ACHN (cell line): ENCODE results near the gene HIRA.
"Not testable (repeated sequence)": the region's sequence is repeated elsewhere in the genome, so short reads cannot be mapped to it uniquely, and the experiment has no call there.

Experiments used
- DNase-seq: peaks from one replicate; pipeline ENCODE4 v3.0.0-alpha.2; 2015
- in situ Hi-C: cut with HindIII; loops from 2 replicates; pipeline ENCODE4 v1.10.0; 2017; ENCODE audit warnings: low sequenced_read_pairs, low pct_ligation_motif_present, low pct_unique_long_range_greater_than_20kb

The HIRA gene

DNA sequence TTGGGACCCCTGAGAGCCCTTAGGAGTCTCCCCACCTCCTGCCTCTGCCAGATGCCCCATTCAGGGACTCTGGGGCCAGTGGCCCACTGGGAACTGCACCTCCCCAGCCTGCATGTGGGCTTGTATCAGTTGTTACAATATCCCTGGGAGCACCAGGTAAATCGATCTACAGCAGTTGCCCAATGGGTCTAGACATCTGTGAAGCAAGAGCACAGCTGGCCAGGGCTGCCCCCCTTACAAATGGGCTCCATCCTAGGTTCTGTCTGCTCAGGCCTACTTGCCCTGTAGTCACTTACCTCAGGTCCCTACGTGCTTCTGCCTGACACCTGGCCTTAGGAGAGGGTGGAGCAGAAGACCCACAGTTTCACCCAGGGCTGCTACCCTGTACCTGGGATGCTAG, 62.7 kb downstream of the HIRA start:
- no peak for DNase-seq
- in situ Hi-C loops: no loop called here

DNA sequence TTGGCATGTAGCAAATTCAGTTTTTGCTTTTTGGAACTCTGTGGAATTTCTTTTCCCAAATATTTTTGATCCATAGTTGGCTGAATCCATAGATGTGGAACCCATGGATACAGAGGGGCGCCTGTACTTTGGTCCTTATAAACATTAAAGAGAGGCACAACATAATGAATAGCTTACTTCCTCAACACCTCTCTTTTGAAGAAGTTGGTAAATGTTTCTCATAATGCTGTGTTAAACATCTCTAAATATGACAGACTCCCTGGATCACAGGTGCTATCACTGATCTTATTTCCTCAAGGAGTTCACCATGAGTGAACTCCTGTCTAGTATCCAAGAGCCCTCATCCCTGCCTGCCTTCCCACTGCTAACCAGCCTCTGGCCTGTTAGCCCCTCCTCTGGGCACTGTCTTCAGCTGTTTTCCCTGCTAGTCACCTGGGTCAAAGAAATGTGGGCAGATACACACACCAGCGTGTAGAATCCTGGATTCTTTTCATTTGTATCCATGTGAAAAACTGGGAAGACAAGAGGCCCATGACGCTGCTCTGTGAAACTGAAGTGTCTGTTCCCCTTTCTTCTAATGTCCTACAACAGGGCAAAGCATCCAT, 63.7 kb downstream of the HIRA start:
- in situ Hi-C loops: no loop called here
- DNase-seq: no peak

DNA sequence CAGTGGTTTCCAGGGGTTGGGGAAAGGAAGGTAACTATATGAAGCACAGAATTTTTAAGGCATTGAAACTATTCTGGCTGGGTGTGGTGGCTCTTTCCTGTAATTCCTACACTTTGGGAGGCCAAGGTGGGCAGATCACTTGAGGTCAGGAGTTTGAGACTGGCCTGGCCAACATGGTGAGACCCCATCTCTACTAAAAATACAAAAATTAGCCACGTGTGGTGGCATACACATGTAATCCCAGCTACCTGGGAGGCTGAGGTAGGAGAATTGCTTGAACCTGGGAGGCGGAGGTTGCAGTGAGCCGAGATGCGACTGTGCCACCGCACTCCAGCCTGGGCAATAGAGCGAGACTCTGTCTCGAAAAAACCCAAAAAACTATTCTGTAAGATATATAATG, 68.0 kb downstream of the HIRA start:
- in situ Hi-C loops: not testable (repeated sequence)

GRCh38 chr22:19361501-19362103, 69.9 kb downstream of the HIRA start:
- in situ Hi-C loops: no loop called here

More for the DNA sequence above, 68.0 kb downstream of the HIRA start:
- DNase-seq: not testable (repeated sequence)

DNA sequence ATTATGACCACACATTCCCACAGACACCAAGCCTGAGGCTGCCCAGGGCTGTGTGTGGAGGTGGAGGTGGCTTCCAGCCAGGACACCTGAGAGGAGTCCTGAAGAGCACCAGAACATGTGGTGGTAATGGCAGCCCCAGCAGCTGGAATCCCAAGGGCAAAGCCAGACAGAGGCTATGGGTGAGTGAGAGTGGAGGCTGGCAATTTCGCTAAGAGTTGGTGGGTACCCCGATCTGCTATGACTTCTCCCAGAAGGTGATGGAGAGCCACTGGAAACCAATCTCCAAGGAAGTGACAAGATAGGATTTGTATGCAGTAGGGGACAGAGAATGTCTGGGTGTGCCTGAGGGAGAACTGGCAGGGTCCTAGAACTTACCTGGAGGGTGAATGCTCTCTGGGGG, 70.7 kb downstream of the HIRA start:
- in situ Hi-C loops: no loop called here
- DNase-seq: no peak

More at GRCh38 chr22:19361501-19362103, 69.9 kb downstream of the HIRA start:
- DNase-seq: peak; percentile 33

DNA sequence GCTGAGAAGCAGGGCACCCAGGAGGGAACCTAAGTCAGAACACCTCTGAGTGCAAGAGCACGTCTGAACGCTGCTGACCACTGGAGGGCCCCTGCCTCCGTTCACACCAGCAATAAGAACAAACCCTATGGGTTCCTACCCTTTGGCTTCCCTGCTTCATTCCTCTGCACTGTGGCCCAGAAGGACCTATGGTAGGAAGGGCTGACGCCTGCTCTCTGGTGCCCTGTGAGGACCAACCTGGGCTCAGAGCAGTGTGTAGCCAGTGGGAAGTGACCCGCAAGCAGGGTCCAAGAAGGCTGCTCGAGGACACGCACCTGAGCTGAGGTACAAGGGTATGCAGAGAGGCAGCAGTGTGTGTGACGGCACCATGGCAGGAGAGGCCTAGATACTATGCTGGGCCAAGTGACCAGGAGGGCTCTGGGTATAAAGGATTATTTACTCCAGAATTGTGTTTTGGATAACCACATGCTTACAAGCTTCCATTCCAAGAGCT, 71.2 kb downstream of the HIRA start:
- DNase-seq: no peak
- in situ Hi-C loops: no loop called here

- in situ Hi-C loops: no loop called here
- DNase-seq: no peak
Measured at GRCh38 chr22:19359554-19360299, 71.8 kb downstream of the HIRA start.

DNA sequence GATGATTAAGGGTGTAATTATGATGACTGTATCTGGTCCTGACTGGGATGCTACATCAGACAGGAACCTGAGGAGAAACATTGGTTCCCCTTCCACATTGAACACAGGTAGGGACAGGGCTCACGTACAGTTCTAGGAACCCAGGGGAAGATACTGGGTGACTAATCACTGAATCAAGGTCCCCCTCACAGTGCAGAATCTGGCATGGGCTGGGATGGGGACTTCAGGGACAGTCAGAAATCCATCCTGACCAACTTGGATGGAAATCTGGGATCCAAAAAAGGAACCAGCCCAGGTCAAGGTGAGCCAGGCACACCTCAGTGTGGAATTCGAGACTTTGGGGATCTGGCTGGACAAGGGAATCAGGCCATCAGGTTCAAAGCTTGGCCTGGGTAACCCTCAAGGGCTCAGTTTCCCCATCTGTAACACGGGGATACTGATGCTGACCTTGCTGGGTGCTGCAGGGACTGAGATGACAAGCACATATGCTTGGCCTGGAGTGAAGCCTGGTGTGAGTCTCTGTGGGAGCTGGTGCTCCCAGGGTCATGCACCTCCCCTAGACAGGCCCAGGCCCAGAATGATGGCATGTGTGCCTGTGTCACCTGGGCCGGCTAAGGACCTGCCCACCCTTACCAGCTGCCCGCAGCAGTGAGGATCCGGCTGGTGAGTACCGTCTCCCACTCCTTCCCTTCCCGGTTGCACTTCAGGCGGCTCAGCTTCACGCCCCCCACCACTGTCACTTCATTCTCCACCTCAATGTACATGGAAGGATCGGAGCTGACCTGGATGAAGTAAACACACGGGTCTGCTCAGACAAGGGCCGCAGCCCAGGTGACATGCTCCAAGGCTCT, 72.6 kb downstream of the HIRA start:
- no peak for DNase-seq
- in situ Hi-C loops: no loop called here

DNA sequence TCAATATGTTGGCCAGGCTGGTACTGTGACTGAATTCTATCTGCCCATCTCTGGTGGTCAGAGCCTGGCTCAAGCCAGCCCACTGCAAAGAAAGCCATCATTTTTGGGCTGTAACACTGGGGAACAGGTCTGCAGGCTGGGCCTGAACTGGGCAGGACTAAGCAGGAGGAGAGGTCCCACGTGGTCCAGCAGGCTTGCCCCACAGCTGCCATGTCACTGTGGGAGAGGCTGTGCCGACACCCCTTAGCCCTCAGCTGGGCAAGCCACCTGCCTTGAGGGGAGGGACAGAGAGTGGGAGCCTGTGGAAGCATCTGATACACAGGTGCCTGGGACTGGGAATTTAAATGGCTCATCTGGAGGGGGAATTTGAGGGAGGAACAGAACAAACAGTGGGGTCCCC, 73.3 kb downstream of the HIRA start:
- DNase-seq: no peak
- in situ Hi-C loops: no loop called here

DNA sequence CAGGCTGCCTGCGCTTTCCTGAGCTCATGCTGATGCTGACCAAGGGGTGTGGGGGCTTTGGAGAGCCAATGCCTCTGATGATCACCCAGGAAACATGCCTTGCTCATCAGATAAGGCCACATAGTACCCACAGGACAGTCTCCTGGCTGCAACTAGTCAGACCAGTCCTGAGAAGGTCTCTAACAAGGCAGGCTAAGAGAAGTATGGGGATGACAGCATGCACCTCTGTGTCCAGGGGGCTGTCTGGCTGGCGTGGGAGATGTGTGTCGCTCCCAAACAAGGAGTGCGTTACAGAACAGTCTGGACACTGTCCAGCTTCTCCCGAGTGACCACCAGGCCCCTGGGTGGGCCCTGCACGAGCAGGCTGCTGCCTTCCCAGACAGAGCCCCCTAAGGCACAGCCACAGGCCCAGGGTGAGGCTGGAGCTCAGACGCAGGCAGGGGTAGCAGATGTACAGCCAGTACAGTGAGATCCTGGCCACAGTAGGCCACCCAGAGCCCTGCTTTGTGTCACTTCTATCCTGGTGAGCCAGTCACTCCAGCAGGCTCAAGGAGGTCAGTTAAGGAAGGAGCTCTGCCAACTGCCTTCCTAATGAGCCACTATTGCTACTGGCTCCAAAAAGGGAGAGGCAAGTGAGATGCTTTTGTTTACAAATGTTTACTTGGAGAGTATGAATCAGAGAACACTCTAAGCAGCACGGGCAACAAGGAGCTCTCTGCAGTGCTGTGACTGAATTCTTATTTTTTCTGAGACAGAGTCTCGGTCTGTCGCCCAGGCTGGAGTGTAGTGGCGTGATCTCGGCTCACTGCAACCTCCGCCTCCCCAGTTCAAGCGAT, 74.0 kb downstream of the HIRA start:
- in situ Hi-C loops: no loop called here
- no peak for DNase-seq

GRCh38 chr22:19356708-19357269, 74.7 kb downstream of the HIRA start:
- no peak for DNase-seq
- in situ Hi-C loops: no loop called here

- in situ Hi-C loops: no loop called here
- DNase-seq: no peak
Measured at GRCh38 chr22:19355413-19356157, 75.9 kb downstream of the HIRA start.

- in situ Hi-C loops: no loop called here
- no peak for DNase-seq
Measured at GRCh38 chr22:19354201-19354600, 77.3 kb downstream of the HIRA start.

- in situ Hi-C loops: no loop called here
- no peak for DNase-seq
Measured at GRCh38 chr22:19353363-19354131, 78.0 kb downstream of the HIRA start.

- in situ Hi-C loops: no loop called here
- DNase-seq: no peak
Measured at GRCh38 chr22:19352766-19353165, 78.8 kb downstream of the HIRA start.

GRCh38 chr22:19352217-19352616, 79.3 kb downstream of the HIRA start:
- DNase-seq: no peak
- in situ Hi-C loops: no loop called here
